DND-41 (cell line): ENCODE measurements around the gene RNF4.

Experiments
- ATAC-seq: fragments of 200-7000 bp; cut with Tn5 transposase; 3 replicates; pipeline ENCODE4 v1.9.1; 2021; ENCODE audit warnings: low read depth; ENCODE audit not compliant: insufficient read depth
- DNase-seq: peaks from one replicate; pipeline ENCODE4 v3.0.0-alpha.2; 2020
- H2AFZ ChIP-seq: 2 replicates; pipeline ENCODE4 v1.6.0; 2012; ENCODE audit warnings: low read depth, low read length
- H3K27ac ChIP-seq: 2 replicates; pipeline ENCODE4 v1.5.1; 2012; ENCODE audit warnings: low read length, inconsistent platforms
- H3K27me3 ChIP-seq: fragments of 200-600 bp; sonication (generic); 2 replicates; pipeline ENCODE4 v1.6.0; 2012; ENCODE audit warnings: low read length, mild to moderate bottlenecking, inconsistent platforms; ENCODE audit not compliant: insufficient read depth, poor library complexity
- H3K36me3 ChIP-seq: 2 replicates; pipeline ENCODE4 v1.5.1; 2012; ENCODE audit warnings: low read length, inconsistent platforms; ENCODE audit not compliant: insufficient read depth
- H3K4me1 ChIP-seq: 2 replicates; pipeline ENCODE4 v1.5.1; 2012; ENCODE audit warnings: mild to moderate bottlenecking, low read length; ENCODE audit not compliant: insufficient read depth
- H3K4me2 ChIP-seq: 2 replicates; pipeline ENCODE4 v1.6.0; 2012; ENCODE audit warnings: mild to moderate bottlenecking, moderate library complexity, low read length, inconsistent platforms; ENCODE audit not compliant: insufficient read depth
- H3K4me3 ChIP-seq, 2 experiments: fragments of 200-600 bp in 1 of 2; shearing (Covaris generic) in 1 of 2; 2 replicates each; pipeline ENCODE4 v1.5.1; 2012 to 2016; ENCODE audit warnings: inconsistent platforms in 2 of 2, low read length in 2 of 2, mild to moderate bottlenecking in 2 of 2, low read depth in 1 of 2, moderate library complexity in 1 of 2
- H3K79me2 ChIP-seq: 2 replicates; pipeline ENCODE4 v1.6.0; 2012; ENCODE audit warnings: low read length, inconsistent platforms; ENCODE audit not compliant: insufficient read depth
- H3K9ac ChIP-seq: 2 replicates; pipeline ENCODE4 v1.6.0; 2012; ENCODE audit warnings: low read depth, mild to moderate bottlenecking, inconsistent platforms, low read length, moderate library complexity
- H3K9me3 ChIP-seq: 2 replicates; pipeline ENCODE4 v1.5.1; 2012; ENCODE audit warnings: low read length, moderate library complexity, mild to moderate bottlenecking, inconsistent platforms; ENCODE audit not compliant: insufficient read depth, severe bottlenecking
- H4K20me1 ChIP-seq: 2 replicates; pipeline ENCODE4 v1.6.0; 2012; ENCODE audit warnings: low read length; ENCODE audit not compliant: insufficient read depth
- EZH2 ChIP-seq: IDR thresholded peaks from 3 replicates; pipeline ENCODE4 v1.6.1; 2012; ENCODE audit warnings: borderline replicate concordance, low read depth, mild to moderate bottlenecking, moderate library complexity, low read length, inconsistent platforms; ENCODE audit not compliant: severe bottlenecking
- TF ChIP-seq, protein P1 (sequence below): IDR thresholded peaks from 2 replicates; pipeline ENCODE4 v1.5.1; 2012; ENCODE audit warnings: borderline replicate concordance, low read length, moderate library complexity, mild to moderate bottlenecking; ENCODE audit not compliant: poor library complexity, severe bottlenecking; ENCODE audit errors: extremely low read depth

RNF4 gene

GRCh38 chr4:2534904-2535375, 66.0 kb downstream of the RNF4 start:
- peak overlapping the region; percentile 48 to 79; a peak in 3 of 4 replicates for H3K4me3 ChIP-seq
- peaks cover 8% of the 10 kb centered on the region; the same call in 1 of the 2 replicates for H3K36me3 ChIP-seq
- no peaks in the 10 kb centered on the region for H3K9me3 ChIP-seq
- H2AFZ ChIP-seq = peak overlapping the region; percentile 90
- DNase-seq = no peak
- TF ChIP-seq, protein P1, sequence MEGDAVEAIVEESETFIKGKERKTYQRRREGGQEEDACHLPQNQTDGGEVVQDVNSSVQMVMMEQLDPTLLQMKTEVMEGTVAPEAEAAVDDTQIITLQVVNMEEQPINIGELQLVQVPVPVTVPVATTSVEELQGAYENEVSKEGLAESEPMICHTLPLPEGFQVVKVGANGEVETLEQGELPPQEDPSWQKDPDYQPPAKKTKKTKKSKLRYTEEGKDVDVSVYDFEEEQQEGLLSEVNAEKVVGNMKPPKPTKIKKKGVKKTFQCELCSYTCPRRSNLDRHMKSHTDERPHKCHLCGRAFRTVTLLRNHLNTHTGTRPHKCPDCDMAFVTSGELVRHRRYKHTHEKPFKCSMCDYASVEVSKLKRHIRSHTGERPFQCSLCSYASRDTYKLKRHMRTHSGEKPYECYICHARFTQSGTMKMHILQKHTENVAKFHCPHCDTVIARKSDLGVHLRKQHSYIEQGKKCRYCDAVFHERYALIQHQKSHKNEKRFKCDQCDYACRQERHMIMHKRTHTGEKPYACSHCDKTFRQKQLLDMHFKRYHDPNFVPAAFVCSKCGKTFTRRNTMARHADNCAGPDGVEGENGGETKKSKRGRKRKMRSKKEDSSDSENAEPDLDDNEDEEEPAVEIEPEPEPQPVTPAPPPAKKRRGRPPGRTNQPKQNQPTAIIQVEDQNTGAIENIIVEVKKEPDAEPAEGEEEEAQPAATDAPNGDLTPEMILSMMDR = no peak
- TF ChIP-seq EZH2 = no peak
- H4K20me1 ChIP-seq = peaks cover 26% of the 10 kb centered on the region
- peak overlapping the region; percentile 89 for H3K4me2 ChIP-seq
- no peaks in the 10 kb centered on the region for H3K27me3 ChIP-seq
- no peak for ATAC-seq
- H3K27ac ChIP-seq = peak overlapping the region; percentile 83; the same call in 1 of the 2 replicates
- H3K79me2 ChIP-seq = peaks cover 33% of the 10 kb centered on the region
- peak overlapping the region; percentile 71 for H3K9ac ChIP-seq
- H3K4me1 ChIP-seq = peaks cover 31% of the 10 kb centered on the region

- Histone ChIP-seq H3K4me3 (peak overlapping the region; percentile 48 to 79; a peak in 3 of 4 replicates), H2AFZ (peak overlapping the region; percentile 90), H3K9me3 (no peaks in the 10 kb centered on the region), H3K9ac (peak overlapping the region; percentile 71), H4K20me1 (peaks cover 30% of the 10 kb centered on the region), H3K4me2 (peak overlapping the region; percentile 89), H3K79me2 (peaks cover 39% of the 10 kb centered on the region), H3K36me3 (peaks cover 8% of the 10 kb centered on the region; the same call in 1 of the 2 replicates), H3K27me3 (no peaks in the 10 kb centered on the region), H3K27ac (peak overlapping the region; percentile 83), H3K4me1 (peaks cover 32% of the 10 kb centered on the region)
- no peak for TF ChIP-seq EZH2
- TF ChIP-seq, protein P1 = peak; percentile 61
- ATAC-seq (peak; percentile 50), DNase-seq (peak; percentile 76)
Measured at GRCh38 chr4:2535376-2536192, 66.7 kb downstream of the RNF4 start.

DNA sequence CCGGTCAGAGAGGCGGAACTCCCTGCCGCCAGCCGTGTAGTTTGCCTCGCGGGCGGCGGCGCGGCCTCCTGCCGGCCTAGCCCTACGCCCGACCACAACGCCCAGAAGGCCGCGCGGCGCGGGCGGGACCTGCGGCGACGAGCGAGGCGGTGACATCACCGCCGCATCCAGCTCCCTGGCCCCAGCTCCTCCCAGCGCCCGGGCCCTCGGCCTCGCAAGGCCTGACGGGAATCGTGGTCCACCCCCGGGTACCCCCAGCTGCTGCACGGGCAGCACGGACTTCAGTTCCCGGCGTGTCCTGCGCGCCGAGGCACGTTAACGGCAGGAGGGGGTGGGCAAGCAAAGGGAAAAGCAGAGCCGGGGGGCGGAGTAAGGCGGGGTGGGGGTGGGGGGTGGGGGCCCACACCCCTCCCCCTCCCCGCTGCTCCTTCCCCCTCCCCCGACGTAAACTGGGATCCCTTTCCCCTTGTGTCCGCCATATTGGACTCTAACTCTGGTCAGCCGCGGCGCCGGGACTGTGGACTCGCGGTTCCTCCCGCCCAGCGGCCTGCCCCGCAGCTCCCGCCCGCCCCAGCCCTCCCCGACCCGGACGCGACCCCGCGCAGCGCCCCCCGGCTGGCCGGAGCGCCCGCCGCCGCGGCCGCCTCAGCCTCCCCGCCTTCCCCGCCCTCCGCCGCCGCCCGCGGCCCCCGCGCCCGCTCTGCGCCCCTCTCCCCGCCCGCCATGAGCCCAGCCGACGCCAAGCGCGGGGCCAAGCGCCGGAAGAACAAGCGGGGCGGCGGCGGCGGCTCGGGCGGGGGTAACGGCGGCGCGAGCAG, 67.5 kb downstream of the RNF4 start, which contains the start of gene FAM193A:
Gene FAM193A, plus strand, starts transcription at position 455 of the 818 bp plus-strand sequence. Its CDS starts 269 bp downstream, at position 724.
- peak within 1 kb of the TSS; percentile 90 for H2AFZ ChIP-seq
- ATAC-seq = peak; percentile 93
- no peaks in the 10 kb centered on the region for H3K27me3 ChIP-seq
- peak; percentile 100 for DNase-seq
- peaks cover 32% of the 10 kb centered on the region for H3K4me1 ChIP-seq
- H3K79me2 ChIP-seq = peaks cover 47% of the 10 kb centered on the region
- peaks cover 8% of the 10 kb centered on the region; the same call in 1 of the 2 replicates for H3K36me3 ChIP-seq
- peaks cover 37% of the 10 kb centered on the region for H4K20me1 ChIP-seq
- peak within 1 kb of the TSS; percentile 83 for H3K27ac ChIP-seq
- TF ChIP-seq, protein P1 = no peak
- no peak for TF ChIP-seq EZH2
- peak within 1 kb of the TSS; percentile 89 for H3K4me2 ChIP-seq
- H3K4me3 ChIP-seq = peak within 1 kb of the TSS; percentile 67 to 79
- no peaks in the 10 kb centered on the region for H3K9me3 ChIP-seq
- peak within 1 kb of the TSS; percentile 85 for H3K9ac ChIP-seq
